Prostate gland (tissue), 2 donors: ENCODE data around the gene MGLL.

Experiments
- CTCF ChIP-seq, 4 experiments: fragments of 200-600 bp in 2 of 4; fragments of 450-650 bp in 2 of 4; sonication (generic) in 2 of 4; IDR thresholded peaks; 1 replicate in 3 of 4; 2 replicates in 1 of 4; pipeline ENCODE4 v1.5.1; 2016 to 2019; ENCODE audit warnings: antibody characterized with exemption in 4 of 4, mild to moderate bottlenecking in 2 of 4, moderate library complexity in 2 of 4
- POLR2A ChIP-seq: fragments of 450-650 bp; IDR thresholded peaks from one replicate; pipeline ENCODE4 v1.6.1; 2016; ENCODE audit warnings: antibody characterized with exemption, mild to moderate bottlenecking
- POLR2AphosphoS5 ChIP-seq: sonication (generic); formaldehyde crosslinking; IDR thresholded peaks from one replicate; pipeline ENCODE4 v1.6.1; 2017; ENCODE audit warnings: antibody characterized with exemption

DNA sequence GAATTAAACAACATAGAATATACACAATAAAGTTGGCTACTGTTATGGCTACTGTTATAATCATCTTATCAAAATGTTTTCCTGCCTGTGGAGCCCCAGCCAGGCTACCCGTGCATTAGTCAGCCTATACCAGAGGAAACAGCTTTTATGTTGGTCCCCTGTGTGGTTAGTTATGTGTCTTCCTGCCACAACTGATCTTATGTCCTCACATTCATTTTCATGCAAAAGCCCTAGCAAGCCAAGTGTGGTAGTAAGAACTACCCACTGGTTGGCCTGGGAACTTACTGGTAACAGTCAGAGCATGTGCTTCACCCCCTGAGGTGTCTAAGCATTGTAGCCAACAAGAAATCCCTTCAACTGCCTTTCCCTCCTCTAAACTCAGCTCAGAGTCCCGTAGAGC lies 21.8 kb downstream of the MGLL start:
- TF ChIP-seq CTCF (IDR thresholded peaks at IDR 0.05) (no peak), POLR2AphosphoS5 (no peak), POLR2A (no peak)
